SK-N-MC (cell line): Measurements from ENCODE around the gene NSMCE1.

Experiments
- EZH2 ChIP-seq: fragments of 200-600 bp; sonication (generic); IDR thresholded peaks from one replicate; pipeline ENCODE4 v1.6.1; 2017; ENCODE audit warnings: antibody characterized with exemption
- POLR2AphosphoS5 ChIP-seq: IDR thresholded peaks from 2 replicates; pipeline ENCODE4 v1.6.1; 2012; ENCODE audit warnings: mild to moderate bottlenecking, low read depth, low read length, borderline replicate concordance

DNA sequence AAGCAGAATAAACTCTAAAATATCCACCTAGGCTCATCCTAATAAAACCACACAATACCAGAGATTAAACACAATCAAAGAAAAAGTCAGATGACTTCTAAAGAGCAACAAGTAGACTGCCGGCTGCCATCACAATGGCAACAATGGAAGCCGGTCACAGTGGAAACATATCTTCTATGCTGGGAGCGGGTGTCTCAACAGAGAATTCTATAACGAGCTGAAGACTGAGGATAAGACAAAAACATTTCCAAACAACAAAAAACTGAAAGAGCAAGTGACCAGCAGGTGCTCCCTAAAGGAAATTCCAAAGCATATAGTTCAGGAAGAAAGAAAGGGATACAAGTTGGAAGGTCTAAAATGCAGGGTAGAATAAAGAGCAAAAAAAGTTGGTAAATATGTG lies 8.9 kb downstream of the NSMCE1 start:
- no peak for TF ChIP-seq POLR2AphosphoS5
- no peak for TF ChIP-seq EZH2
